SKM-1 (cell line): Measurements from ENCODE around the gene DNAH14.
"Not testable (repeated sequence)": the region's sequence is repeated elsewhere in the genome, so short reads cannot be mapped to it uniquely, and the experiment has no call there.

Source experiments
- DNase-seq: peaks from one replicate; lab custom pipeline; 2025; ENCODE audit not compliant: unreplicated experiment; lab: John Stamatoyannopoulos, UW

The DNAH14 gene

DNA sequence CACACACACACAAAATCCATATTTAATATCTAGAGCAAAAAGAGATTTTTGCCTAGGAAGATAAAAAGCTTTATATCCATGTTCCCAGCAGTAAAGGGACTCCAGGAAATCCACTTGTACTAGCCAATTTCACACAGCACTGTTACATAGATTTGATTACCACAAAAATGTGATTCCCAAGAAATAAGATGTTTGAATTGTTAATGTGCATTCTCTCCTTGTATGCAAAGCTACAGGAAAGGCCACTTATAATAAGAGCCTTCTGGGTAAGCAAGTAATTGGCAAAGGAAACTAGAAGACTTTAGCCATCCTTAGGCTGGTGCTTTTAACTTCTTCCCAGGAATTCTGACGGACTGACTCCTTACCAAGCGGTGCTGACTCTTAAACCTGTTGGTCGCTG, 409.1 kb downstream of the DNAH14 start:
- no peak for DNase-seq

DNA sequence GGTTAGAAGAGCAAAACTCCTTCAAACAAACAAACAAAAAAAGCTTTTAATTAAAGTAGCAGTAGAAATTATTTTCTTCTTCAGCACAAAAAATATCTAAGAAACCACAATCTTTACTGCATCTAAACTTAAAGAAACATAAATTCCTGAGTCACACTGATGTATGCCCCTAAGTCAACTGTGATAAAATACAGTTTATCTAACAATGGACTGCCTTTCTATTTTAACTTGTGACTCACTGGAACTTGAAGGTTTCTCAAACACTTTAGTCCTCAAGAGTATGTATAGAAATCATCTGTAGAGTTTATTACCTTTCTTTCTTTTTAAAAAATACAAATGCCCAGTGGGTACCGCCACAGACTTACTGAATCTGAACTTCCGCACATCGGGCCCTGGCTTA, 412.2 kb downstream of the DNAH14 start:
- no peak for DNase-seq

DNA sequence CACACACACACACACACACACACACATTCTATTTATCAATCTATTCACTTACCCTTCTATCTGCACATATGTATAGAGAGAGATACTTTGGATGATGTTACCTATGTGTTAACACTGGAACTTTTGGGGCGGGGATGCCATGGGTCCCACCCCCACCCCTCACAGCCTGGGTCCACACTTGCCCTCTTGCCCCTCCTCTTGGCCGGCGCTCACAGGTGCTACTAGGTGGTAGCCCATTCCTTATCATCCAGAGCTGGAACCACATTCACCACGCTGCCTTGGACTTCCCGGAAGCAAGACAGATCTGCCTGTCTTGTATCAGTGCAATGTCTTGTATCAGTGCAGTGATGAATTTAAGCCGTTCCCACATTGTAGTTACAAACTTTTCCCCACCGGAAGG, 413.2 kb downstream of the DNAH14 start:
- no peak for DNase-seq

DNA sequence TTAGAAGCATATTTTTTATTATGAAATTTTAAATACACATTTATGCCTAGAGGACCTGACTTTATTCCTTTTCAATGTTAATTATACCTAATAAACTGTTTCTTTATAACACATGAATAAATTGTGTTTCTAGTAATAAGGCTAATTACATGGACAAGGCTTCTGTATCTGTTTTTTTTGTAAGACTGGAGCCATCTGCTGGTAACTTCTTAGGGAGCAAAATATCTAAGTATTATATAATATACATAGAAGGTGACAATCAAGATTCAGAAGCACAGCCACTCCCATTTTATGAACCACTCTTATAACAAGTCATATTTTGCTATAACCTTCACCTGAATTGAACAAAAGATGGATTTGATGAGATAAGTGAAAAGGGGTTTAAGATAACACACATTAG, 414.1 kb downstream of the DNAH14 start:
- DNase-seq = peak; percentile 49

DNA sequence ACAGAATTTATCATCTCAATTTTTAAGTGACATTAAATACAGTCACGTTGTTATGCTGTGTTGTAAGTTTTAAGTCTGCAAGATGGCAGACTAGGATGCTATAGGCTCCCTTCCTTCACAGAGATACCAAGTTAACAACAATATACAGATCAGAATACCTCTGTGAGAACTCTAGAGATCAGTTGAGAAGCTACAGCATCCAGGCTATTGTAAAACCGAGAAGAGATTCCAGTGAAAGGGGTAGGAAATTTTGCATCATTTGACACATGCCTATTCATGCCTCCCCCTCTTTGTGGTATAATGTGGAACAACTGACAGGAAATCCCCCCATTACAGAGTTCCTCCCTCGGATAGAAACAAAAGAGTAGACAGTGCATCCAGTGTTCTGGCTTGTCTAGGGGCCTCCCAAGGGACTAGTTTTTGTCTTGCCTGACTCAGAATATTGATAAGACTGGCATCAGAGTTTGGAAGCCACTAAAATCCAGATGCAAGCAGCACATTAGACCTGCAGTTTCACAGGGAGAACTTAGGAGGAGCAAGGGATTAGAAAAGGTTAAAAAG, 417.7 kb downstream of the DNAH14 start:
- DNase-seq = no peak

DNA sequence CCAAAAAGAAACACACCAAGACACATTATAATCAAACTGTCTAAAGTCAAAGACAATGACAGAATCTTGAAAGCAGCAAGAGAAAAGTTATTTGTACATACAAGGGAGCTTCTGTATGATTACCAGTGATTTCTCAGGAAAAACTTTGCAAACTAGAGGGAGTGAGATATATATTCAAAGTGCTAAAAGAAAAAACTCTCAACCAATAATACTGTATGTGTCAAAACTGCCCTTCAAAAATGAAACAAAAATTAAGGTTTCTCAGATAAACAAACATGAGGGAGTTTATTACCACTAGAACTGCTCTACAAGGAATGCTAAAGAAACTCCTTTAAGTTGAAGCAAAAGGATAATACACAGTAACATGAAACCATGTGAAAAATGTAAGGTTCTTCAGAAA, 418.9 kb downstream of the DNAH14 start:
- no peak for DNase-seq

DNA sequence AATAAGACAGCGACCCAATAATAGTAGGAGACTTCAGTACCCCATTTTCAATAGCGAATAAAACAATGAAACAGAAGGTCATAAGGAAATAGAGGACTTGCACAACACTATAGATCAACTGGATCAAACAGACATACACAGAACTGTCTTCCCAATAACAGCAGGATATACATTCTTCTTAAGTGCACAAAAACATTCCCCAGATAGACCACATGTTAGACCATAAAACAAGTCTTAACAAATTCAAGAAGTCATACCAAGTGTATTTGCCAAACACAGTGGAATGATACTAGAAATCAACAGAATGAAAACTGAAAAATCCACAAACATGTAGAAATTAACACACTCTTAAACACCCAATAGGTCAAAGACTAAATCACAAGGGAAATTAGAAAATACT, 420.4 kb downstream of the DNAH14 start:
- no peak for DNase-seq

DNA sequence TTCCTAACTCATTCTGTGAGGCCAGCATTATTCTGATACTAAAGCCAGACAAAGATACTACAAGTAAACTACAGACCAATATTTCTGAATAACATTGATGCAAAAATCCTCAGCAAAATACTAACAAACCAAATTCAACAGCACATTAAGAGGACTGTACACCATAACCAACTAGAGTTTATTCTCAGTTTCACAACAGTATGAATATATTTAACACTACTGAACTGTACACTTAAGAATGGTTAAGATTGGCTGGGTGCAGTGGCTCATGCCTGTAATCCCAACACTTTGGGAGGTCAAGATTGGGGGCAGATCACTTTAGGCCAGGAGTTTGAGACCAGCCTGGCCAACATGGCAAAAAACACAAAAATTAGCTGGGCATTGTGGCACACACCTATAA, 421.4 kb downstream of the DNAH14 start:
- no peak for DNase-seq

DNA sequence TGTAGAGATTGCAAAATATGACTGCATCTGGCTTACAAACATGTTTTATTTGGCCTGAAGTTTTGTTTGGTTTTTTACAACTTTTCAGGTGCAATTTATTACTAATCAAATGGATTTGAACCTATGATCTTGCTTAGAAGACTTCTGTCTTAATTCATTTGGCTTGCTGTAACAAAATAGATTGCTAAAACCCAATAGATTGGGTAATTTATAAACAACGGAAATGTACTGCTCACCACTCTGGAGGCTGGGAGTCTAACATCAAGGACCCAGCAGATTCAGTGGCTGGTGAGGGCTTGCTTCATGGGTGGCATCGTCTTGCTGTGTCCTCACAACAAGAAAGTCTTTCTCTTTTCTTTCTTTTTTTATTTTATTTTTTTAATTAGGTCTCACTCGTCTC, 425.4 kb downstream of the DNAH14 start:
- no peak for DNase-seq

DNA sequence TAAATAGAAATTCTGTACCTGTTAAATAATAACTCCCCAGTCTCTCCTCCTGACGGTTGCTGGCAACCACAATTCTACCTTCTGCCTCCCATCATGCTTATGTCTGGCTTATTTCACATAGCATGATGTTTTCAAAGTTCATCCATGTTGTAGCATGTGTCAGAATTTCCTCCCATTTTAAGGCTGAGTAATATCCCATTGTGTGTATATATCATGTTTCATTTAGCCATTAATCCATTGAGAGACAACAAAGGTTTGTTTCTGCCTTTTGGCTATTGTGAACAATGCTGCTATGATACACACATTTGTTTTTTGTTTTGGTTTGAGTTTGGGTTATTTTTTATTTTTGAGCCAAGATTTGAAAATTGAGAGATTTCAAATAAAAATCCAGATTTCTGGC, 426.4 kb downstream of the DNAH14 start:
- no peak for DNase-seq

DNA sequence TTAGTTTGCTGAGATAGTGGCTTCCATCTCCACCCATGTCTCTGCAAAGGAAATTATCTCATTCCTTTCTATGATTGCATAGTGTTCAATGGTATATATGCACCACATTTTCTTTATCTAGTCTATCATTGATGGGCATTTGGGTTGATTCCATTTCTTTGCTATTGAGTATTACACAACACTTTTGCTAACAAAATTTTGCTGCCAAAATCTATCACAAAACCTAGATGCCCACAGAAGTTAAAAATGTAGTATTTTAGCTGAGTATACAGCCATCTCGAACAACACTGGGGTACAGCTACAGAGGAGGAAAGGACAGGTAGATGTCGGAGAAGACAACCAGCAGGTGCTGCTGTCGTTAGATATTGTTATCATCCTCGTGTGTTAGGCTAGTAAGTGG, 430.6 kb downstream of the DNAH14 start:
- no peak for DNase-seq

DNA sequence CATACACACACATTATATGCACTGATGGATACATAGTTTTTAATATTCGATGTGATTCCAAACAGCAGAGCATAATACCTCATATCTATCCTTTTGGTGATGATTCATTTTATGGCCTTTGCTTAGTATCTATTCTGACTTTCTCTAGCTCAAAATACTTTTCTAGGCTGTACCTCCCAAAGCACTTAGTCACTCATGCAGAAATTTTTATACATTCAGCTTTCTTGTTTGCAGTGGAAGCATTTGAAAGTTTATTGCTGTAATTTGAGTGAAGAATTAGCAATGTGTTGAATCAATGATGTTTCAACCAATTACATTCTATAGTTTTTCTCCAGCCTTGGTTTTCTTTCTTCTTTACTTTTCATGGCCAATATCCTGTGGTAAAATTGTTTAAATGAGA, 431.7 kb downstream of the DNAH14 start:
- DNase-seq = no peak

DNA sequence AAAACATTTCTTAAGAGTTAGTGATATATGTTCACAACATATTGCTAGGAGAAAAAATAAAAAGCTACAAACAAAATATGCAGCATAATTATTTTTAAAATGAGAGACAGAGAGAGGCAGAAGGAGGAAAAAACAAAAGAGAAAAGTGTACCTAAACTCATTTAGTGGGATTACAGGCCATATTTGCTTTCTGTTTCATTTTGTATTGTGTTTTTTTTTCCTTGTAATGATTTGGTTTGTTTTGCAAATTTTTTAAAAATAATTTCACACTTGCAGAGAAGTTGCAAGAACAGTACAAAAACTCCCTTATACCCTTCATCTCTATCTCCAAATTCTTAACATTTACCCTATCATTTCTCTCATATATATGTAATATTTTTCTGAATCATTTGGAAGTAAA, 433.3 kb downstream of the DNAH14 start:
- DNase-seq = no peak

DNA sequence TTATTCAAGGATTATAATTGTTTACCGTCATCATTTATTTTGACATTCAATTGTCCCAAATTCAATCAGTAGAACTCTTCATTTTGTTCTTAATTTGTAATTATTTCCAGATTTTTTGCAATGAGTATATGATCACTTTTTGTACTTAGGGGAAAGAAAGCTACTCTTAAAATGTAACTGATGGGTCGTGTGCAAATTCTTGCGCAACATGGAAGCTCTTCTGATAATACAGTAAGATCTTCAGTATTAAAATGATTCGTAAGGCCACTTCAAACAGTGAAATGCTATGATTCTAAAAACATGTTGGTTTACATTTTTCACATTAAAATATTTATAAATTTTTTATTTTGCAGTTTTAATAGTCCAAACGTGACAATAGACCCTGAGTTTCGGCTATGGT, 435.0 kb downstream of the DNAH14 start:
- no peak for DNase-seq

DNA sequence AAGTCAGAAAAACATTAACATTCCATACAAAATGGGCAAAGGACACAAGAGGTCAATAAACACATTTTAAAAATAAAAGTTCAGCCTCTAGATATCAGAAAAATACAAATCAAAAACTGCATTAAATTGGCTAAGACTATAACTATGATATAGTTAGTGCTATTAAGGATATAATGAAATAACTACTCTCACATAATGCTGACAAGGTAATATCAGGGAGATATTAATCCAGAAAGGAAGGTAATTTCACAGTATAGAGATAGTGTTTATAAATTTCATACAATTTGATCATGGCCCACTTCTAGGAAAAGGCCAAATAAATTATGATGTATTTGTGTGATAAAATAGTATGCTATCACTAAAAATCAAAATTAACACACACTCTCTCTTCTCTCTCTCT, 436.5 kb downstream of the DNAH14 start:
- DNase-seq = no peak

DNA sequence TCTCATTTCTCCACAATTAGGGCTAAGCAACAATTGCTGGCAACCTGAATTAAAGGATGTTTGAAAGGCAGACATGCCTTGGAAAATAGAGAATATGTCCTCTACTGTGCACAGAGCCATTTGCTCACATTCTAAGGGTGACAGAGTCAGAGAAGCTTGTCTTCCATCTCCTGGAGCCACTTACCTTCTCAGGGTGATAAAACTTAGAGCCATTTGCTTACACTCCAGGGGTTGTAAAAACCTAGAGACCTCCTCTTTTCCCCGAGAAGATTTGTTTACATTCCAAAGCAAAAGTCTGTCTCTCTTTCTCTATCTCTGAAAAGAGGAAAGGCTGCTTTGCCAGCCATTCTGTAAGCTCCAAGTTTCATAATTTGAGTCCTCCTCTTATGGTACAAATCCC, 437.1 kb downstream of the DNAH14 start:
- DNase-seq = no peak

DNA sequence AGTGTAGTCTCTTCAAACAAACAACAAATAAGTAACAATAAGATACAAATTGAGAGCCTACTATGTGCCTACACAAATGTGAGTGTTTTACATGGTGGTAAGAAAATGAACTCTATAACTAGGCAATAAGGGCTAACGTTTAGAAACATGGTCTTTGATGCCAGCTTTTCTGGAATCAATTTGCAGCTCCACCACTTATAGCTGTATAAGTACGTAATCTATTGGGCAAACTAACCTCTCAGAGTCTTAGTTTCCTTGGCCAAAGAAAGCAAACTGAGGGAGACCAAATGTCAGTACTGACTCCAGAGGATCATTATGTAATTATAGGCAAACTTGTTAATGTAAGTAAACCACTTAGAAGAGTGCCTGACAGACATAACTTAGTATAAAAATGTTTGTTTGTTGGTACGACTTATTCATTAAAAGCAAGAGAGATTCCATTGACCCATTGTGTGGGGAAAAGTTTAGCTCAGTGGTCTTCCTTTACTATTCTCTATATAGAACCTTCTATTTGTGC, 438.6 kb downstream of the DNAH14 start:
- no peak for DNase-seq

DNA sequence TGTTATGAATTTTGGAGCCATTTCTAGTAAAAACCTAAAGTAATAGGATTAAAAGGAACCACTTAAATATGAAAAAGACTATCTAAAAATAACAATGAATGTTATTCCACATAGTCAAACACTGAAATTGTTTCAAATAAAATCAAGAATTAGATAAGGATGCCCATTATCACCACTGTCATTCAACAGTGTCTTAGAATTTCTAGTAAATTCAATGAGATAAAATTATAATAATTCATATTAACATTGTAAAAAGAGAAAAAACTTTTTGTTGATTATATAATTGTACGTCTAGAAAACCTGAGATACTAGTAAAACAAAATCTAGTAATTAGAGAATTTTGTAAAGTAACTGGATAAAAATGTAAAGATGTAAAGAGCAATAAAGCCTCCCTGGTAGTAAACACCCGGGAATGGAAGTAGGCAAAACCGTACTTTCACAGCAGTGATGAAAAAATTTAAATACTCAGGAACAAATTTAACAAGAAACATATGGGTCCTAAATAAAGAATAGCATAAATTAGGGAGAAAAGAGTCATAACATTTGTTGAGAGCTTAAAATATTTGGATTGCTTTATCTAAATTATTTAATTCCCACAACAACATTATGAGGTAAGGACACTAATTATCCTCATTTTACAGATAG, 442.0 kb downstream of the DNAH14 start:
- no peak for DNase-seq

DNA sequence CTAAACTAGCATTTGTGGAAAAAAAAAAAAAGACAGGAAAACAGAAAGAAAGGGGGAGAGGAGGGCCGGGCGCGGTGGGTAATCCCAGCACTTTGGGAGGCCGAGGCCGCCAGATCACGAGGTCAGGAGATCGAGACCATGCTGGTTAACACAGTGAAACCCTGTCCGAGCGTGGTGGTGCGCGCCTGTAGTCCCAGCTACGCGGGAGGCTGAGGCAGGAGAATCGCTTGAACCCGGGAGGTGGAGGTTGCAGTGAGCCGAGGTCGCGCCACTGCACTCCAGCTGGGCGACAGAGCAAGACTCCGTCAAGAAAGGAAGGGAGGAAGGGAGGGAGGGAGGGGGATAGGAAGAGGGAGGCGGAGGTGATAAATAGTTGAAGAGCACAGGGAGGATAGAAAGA, 443.7 kb downstream of the DNAH14 start:
- no peak for DNase-seq

DNA sequence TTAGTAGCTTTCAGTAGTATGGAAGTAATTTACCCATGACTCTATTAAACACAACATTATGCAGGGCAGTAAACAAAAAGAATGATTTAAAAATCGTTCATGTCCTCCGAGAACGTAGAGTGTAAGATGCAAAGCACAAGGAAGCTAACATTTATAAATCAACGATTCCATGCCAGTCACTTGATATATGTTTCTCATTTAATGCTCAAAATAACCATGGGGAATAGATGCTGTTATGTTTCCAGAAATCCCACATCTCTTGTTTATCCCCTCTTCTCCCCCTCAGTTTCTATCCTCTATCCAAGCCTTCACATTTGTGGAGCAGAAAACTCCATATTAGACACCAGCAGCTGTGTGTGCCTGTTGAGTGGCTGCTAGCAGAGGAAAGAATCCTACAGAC, 445.5 kb downstream of the DNAH14 start:
- DNase-seq = no peak

DNA sequence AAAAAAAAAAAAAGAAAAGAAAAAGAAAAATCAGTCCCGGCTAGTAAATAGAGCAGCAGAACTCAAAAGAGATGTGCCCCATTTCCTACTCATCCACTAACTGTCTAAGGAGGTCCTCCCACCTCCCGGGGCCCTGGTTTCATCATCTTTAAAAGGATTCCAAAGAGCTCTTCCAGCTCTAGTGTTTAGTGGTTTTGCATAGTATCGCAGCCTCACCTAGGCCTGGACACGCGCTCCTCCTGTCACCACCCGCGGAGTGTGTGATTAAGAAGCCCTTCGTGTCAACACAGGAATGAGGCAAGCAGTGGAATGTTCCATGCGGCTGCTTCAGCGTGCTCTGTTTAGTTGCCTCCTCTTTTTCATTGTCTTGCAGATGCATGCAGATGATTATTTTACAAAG, 449.4 kb downstream of the DNAH14 start:
- DNase-seq = no peak

DNA sequence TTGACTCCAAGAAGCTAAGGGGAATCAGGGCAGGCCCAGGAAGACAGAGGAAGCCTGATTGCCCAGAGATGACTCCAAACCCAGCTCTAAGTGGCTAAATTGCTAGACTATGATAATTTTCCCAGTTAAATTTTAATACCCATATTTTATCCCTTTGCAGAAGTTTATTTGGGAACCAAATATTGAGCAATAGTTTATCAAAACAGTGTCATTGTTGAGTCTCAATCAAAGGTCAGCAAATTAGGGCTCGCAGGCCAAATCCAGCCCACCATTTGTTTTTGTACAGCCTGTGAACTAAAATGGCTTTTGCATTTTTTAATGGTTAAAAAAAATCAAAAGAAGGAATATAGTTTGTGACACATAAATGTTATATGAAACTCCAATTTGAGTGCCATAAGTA, 451.2 kb downstream of the DNAH14 start:
- DNase-seq = no peak

DNA sequence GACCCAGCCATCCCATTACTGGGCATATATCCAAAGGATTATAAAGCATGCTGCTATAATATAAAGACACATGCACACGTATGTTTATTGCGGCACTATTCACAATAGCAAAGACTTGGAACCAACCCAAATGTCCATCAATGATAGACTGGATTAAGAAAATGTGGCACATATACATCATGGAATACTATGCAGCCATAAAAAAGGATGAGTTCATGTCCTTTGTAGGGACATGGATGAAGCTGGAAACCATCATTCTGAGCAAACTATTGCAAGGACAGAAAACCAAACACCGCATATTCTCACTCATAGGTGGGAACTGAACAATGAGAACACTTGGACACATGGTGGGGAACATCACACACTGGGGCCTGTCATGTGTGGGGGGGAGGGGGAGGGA, 457.4 kb downstream of the DNAH14 start:
- not testable (repeated sequence) for DNase-seq
